Calu3 (cell line): ENCODE data around the gene DRD1. TPM values are rescaled to one million over a fixed set of nuclear protein-coding genes. Genes with fewer than 3 reads are reported as not detected.

ENCODE experiments used
- BruUV-seq: library from RNA; stranded (reverse); fragments of 400-500 nt; replicated peaks from 2 replicates; lab custom pipeline; 2021; lab: Mats Ljungman, UMichigan
- CTCF ChIA-PET: fragments of 300-600 bp; sonication (Branson Sonifier 250); formaldehyde crosslinking; loops from one replicate; lab custom pipeline; 2022; ENCODE audit warnings: antibody characterized with exemption; lab: Charles Lee
- DNase-seq: peaks from one replicate; pipeline ENCODE4 v3.0.0; 2022
- H3K27ac Mint-ChIP-seq: one replicate; pipeline ENCODE4 v1.8.0; 2022; ENCODE audit warnings: mixed read lengths; ENCODE audit not compliant: unreplicated experiment
- H3K27me3 Mint-ChIP-seq: one replicate; pipeline ENCODE4 v1.8.0; 2022; ENCODE audit warnings: mixed read lengths; ENCODE audit not compliant: unreplicated experiment
- H3K36me3 Mint-ChIP-seq: one replicate; pipeline ENCODE4 v1.8.0; 2022; ENCODE audit warnings: mild to moderate bottlenecking, moderate library complexity, mixed read lengths; ENCODE audit not compliant: insufficient read depth, unreplicated experiment
- H3K4me1 Mint-ChIP-seq: one replicate; pipeline ENCODE4 v1.8.0; 2022; ENCODE audit warnings: mild to moderate bottlenecking, low read depth, mixed read lengths; ENCODE audit not compliant: unreplicated experiment
- H3K4me3 Mint-ChIP-seq: one replicate; pipeline ENCODE4 v1.8.0; 2022; ENCODE audit warnings: mild to moderate bottlenecking, low read depth, moderate library complexity, mixed read lengths; ENCODE audit not compliant: unreplicated experiment
- H3K9me3 Mint-ChIP-seq: one replicate; pipeline ENCODE4 v1.8.0; 2022; ENCODE audit warnings: low read depth, mixed read lengths; ENCODE audit not compliant: unreplicated experiment
- CTCF ChIP-seq: fragments of 200-600 bp; IDR thresholded peaks from one replicate; pipeline ENCODE4 v1.8.0; 2022; ENCODE audit warnings: antibody characterized with exemption; ENCODE audit not compliant: unreplicated experiment
- intact Hi-C: fragments of 100-400 bp; cut with micrococcal nuclease; formaldehyde crosslinking; loops from one replicate; pipeline ENCODE4 v1.10.0; 2022; ENCODE audit not compliant: unreplicated experiment
- total RNA-seq: library from RNA; stranded (reverse); gene quantifications from 2 replicates; pipeline ENCODE4 v1.2.3, GENCODE V29; 2022

The DRD1 gene
- total RNA-seq, 1 experiment from 2014 or later, result not detected

GRCh38 chr5:175489693-175490443 lies 45.9 kb upstream of the DRD1 start:
- BruUV-seq, result no TSS peak
- no peaks in the 10 kb centered on the region for H3K27me3 Mint-ChIP-seq
- H3K4me3 Mint-ChIP-seq, result no peak overlapping the region
- no peak overlapping the region for H3K27ac Mint-ChIP-seq
- CTCF ChIA-PET, result no interaction called here
- H3K9me3 Mint-ChIP-seq, result no peaks in the 10 kb centered on the region
- H3K4me1 Mint-ChIP-seq, result no peaks in the 10 kb centered on the region
- intact Hi-C loops, result no loop called here
- no peak for TF ChIP-seq CTCF
- DNase-seq, result no peak
- peaks cover 46% of the 10 kb centered on the region for H3K36me3 Mint-ChIP-seq

- no peak for DNase-seq
- Mint-ChIP-seq H3K9me3 (no peaks in the 10 kb centered on the region), H3K4me1 (no peaks in the 10 kb centered on the region), H3K36me3 (peaks cover 32% of the 10 kb centered on the region), H3K27me3 (no peaks in the 10 kb centered on the region), H3K4me3 (no peak overlapping the region), H3K27ac (no peak overlapping the region)
- CTCF ChIA-PET, result no interaction called here
- intact Hi-C loops, result no loop called here
- BruUV-seq, result no TSS peak
- TF ChIP-seq CTCF, result no peak
Measured at GRCh38 chr5:175487514-175488222, 43.7 kb upstream of the DRD1 start.

GRCh38 chr5:175485631-175486030 lies 41.6 kb upstream of the DRD1 start:
- H3K36me3 Mint-ChIP-seq, result peaks cover 34% of the 10 kb centered on the region
- H3K4me3 Mint-ChIP-seq, result no peak overlapping the region
- no peak for DNase-seq
- no peaks in the 10 kb centered on the region for H3K27me3 Mint-ChIP-seq
- intact Hi-C loops, result no loop called here
- H3K27ac Mint-ChIP-seq, result no peak overlapping the region
- no peak for TF ChIP-seq CTCF
- H3K9me3 Mint-ChIP-seq, result no peaks in the 10 kb centered on the region
- CTCF ChIA-PET, result no interaction called here
- no TSS peak for BruUV-seq
- peaks cover 3% of the 10 kb centered on the region for H3K4me1 Mint-ChIP-seq

- Mint-ChIP-seq H3K27ac (no peak overlapping the region), H3K27me3 (no peaks in the 10 kb centered on the region), H3K36me3 (peaks cover 39% of the 10 kb centered on the region), H3K4me1 (peaks cover 11% of the 10 kb centered on the region), H3K4me3 (no peak overlapping the region), H3K9me3 (no peaks in the 10 kb centered on the region)
- no peak for TF ChIP-seq CTCF
- BruUV-seq, result no TSS peak
- no peak for DNase-seq
- CTCF ChIA-PET, result interaction anchor here (0.6 kb wide), 1 partner anchor 39 kb away, joined by 3 read pairs; no protein-coding TSS in a partner anchor
- intact Hi-C loops, result no loop called here
Measured at GRCh38 chr5:175484829-175485228, 40.8 kb upstream of the DRD1 start.
